ENCODE measurements around the gene ADARB1.

ADARB1 gene

GRCh38 chr21:45203983-45204382 lies 129.6 kb downstream of the ADARB1 start:
- no peak for DNase-seq (ENCODE audit: low spot score)

- DNase-seq (ENCODE audit: low spot score) = no peak
Measured at GRCh38 chr21:45204395-45204794, 130.0 kb downstream of the ADARB1 start.

GRCh38 chr21:45207839-45208626 lies 133.7 kb downstream of the ADARB1 start:
- DNase-seq (ENCODE audit: low spot score) = no peak

GRCh38 chr21:45208627-45208951 lies 134.2 kb downstream of the ADARB1 start:
- DNase-seq (ENCODE audit: low spot score) = no peak

- no peak for DNase-seq (ENCODE audit: low spot score)
Measured at GRCh38 chr21:45209046-45209445, 134.7 kb downstream of the ADARB1 start.

GRCh38 chr21:45209685-45210284 lies 135.4 kb downstream of the ADARB1 start:
- DNase-seq (ENCODE audit: low spot score) = no peak

- no peak for DNase-seq (ENCODE audit: low spot score)
Measured at GRCh38 chr21:45210461-45210983, 136.1 kb downstream of the ADARB1 start.

GRCh38 chr21:45211661-45212060 lies 137.3 kb downstream of the ADARB1 start:
- DNase-seq (ENCODE audit: low spot score) = no peak

- DNase-seq (ENCODE audit: low spot score) = no peak
Measured at GRCh38 chr21:45213392-45213791, 139.0 kb downstream of the ADARB1 start.

- DNase-seq (ENCODE audit: low spot score) = no peak
Measured at GRCh38 chr21:45215213-45215612, 140.8 kb downstream of the ADARB1 start.

- DNase-seq (ENCODE audit: low spot score) = no peak
Measured at GRCh38 chr21:45217010-45217409, 142.6 kb downstream of the ADARB1 start.

GRCh38 chr21:45219517-45219916 lies 145.1 kb downstream of the ADARB1 start:
- no peak for DNase-seq (ENCODE audit: low spot score)

GRCh38 chr21:45220071-45220481 lies 145.7 kb downstream of the ADARB1 start:
- no peak for DNase-seq (ENCODE audit: low spot score)

GRCh38 chr21:45220714-45221490 lies 146.5 kb downstream of the ADARB1 start:
- no peak for DNase-seq (ENCODE audit: low spot score)

- DNase-seq (ENCODE audit: low spot score) = no peak
Measured at GRCh38 chr21:45222001-45222400, 147.6 kb downstream of the ADARB1 start.

- DNase-seq (ENCODE audit: low spot score) = no peak
Measured at GRCh38 chr21:45223236-45224185, 149.1 kb downstream of the ADARB1 start.

- DNase-seq (ENCODE audit: low spot score) = no peak
Measured at GRCh38 chr21:45224189-45224938, 150.0 kb downstream of the ADARB1 start.

- no peak for DNase-seq (ENCODE audit: low spot score)
Measured at GRCh38 chr21:45225041-45225740, 150.8 kb downstream of the ADARB1 start.

GRCh38 chr21:45225741-45226327 lies 151.5 kb downstream of the ADARB1 start:
- DNase-seq (ENCODE audit: low spot score) = no peak

All from hematopoietic multipotent progenitor cell treated with erythropoietin and hydrocortisone succinate and interleukin-3 and kit ligand, for 15 days (in vitro differentiated cells).